SJSA1 (cell line): ENCODE measurements around the gene KIF5A. TPM values are rescaled to one million over a fixed set of nuclear protein-coding genes. Genes with fewer than 3 reads are reported as not detected.

Experiments
- DNase-seq, 2 experiments: peaks; one replicate each; pipeline ENCODE4 v3.0.0-alpha.2; 2015 to 2020; ENCODE audit warnings: low spot score in 2 of 2, low read depth in 1 of 2
- H3K27ac ChIP-seq: fragments of 250-450 bp; sonication (Bioruptor Pico); 2 replicates; pipeline ENCODE4 v1.5.1; 2020; ENCODE audit warnings: mild to moderate bottlenecking, moderate library complexity
- H3K27me3 ChIP-seq: fragments of 250-450 bp; sonication (Bioruptor Pico); replicated peaks from 2 replicates; pipeline ENCODE4 v1.5.1; 2020; ENCODE audit warnings: mild to moderate bottlenecking, moderate library complexity
- H3K36me3 ChIP-seq: fragments of 250-450 bp; sonication (Bioruptor Pico); 2 replicates; pipeline ENCODE4 v1.5.1; 2020; ENCODE audit warnings: mild to moderate bottlenecking
- H3K4me1 ChIP-seq: fragments of 250-450 bp; sonication (Bioruptor Pico); replicated peaks from 2 replicates; pipeline ENCODE4 v1.6.1; 2021; ENCODE audit warnings: mild to moderate bottlenecking
- H3K4me3 ChIP-seq: fragments of 250-450 bp; sonication (Bioruptor Pico); 2 replicates; pipeline ENCODE4 v1.5.1; 2020; ENCODE audit warnings: mild to moderate bottlenecking
- H3K9me3 ChIP-seq: fragments of 250-450 bp; sonication (Bioruptor Pico); replicated peaks from 2 replicates; pipeline ENCODE4 v1.5.1; 2020; ENCODE audit warnings: mild to moderate bottlenecking
- total RNA-seq: library from RNA; depleted of rRNA; stranded (reverse); fragments of >200 nt; shearing (Covaris generic); gene quantifications from 2 replicates; pipeline ENCODE4 v1.2.3, GENCODE V29; 2014

The KIF5A gene
- total RNA-seq, 1 experiment from 2014 or later: 2.1 TPM

- peak in 1 of 2 experiments; percentile 80 for DNase-seq
- H3K27ac ChIP-seq: no peak overlapping the region
- H3K4me3 ChIP-seq: no peak overlapping the region
- peaks cover 33% of the 10 kb centered on the region for H3K4me1 ChIP-seq
- 0 out of 2 replicates have a peak, but pooled peaks cover 4% of the 10 kb centered on the region for H3K9me3 ChIP-seq
- peaks cover 61% of the 10 kb centered on the region for H3K36me3 ChIP-seq
- 0 out of 2 replicates have a peak, but pooled peaks cover 2% of the 10 kb centered on the region for H3K27me3 ChIP-seq
Observed at GRCh38 chr12:57609101-57609780, 59.4 kb downstream of the KIF5A start.

GRCh38 chr12:57609781-57610553 lies 60.1 kb downstream of the KIF5A start:
- Histone ChIP-seq H3K9me3 (0 out of 2 replicates have a peak, but pooled peaks cover 3% of the 10 kb centered on the region), H3K4me1 (peaks cover 28% of the 10 kb centered on the region), H3K27ac (no peak overlapping the region), H3K36me3 (peaks cover 67% of the 10 kb centered on the region), H3K27me3 (0 out of 2 replicates have a peak, but pooled peaks cover 2% of the 10 kb centered on the region), H3K4me3 (no peak overlapping the region)
- DNase-seq: no peak

GRCh38 chr12:57610554-57611107 lies 60.8 kb downstream of the KIF5A start:
- peaks cover 67% of the 10 kb centered on the region for H3K36me3 ChIP-seq
- 0 out of 2 replicates have a peak, but pooled peaks cover 2% of the 10 kb centered on the region for H3K27me3 ChIP-seq
- peak in 1 of 2 experiments; percentile 78 for DNase-seq
- H3K4me1 ChIP-seq: peaks cover 21% of the 10 kb centered on the region
- peak overlapping the region; percentile 69 for H3K4me3 ChIP-seq
- H3K27ac ChIP-seq: peak overlapping the region; percentile 61
- H3K9me3 ChIP-seq: no peaks in the 10 kb centered on the region

- H3K4me1 ChIP-seq: peaks cover 19% of the 10 kb centered on the region
- 0 out of 2 replicates have a peak, but pooled peaks cover 2% of the 10 kb centered on the region for H3K27me3 ChIP-seq
- peak within 1 kb of the TSS; percentile 61 for H3K27ac ChIP-seq
- H3K4me3 ChIP-seq: peak within 1 kb of the TSS; percentile 69
- H3K36me3 ChIP-seq: peaks cover 67% of the 10 kb centered on the region
- DNase-seq: no peak
- no peaks in the 10 kb centered on the region for H3K9me3 ChIP-seq
Observed at GRCh38 chr12:57611108-57611826, 61.4 kb downstream of the KIF5A start, which contains the start of gene ARHGEF25. Gene ARHGEF25 (plus strand): TSS chr12:57611435. CDS start chr12:57611895, 460 bp downstream.

- Histone ChIP-seq H3K36me3 (peaks cover 65% of the 10 kb centered on the region), H3K4me3 (peak overlapping the region; percentile 69), H3K4me1 (peaks cover 21% of the 10 kb centered on the region), H3K27me3 (0 out of 2 replicates have a peak, but pooled peaks cover 2% of the 10 kb centered on the region), H3K27ac (no peak overlapping the region), H3K9me3 (no peaks in the 10 kb centered on the region)
- DNase-seq: peak in 1 of 2 experiments; percentile 83
Observed at GRCh38 chr12:57611827-57612710, 62.2 kb downstream of the KIF5A start.

- peaks cover 21% of the 10 kb centered on the region for H3K4me1 ChIP-seq
- peaks cover 58% of the 10 kb centered on the region for H3K36me3 ChIP-seq
- no peaks in the 10 kb centered on the region for H3K9me3 ChIP-seq
- H3K27me3 ChIP-seq: 0 out of 2 replicates have a peak, but pooled peaks cover 2% of the 10 kb centered on the region
- no peak overlapping the region for H3K27ac ChIP-seq
- no peak overlapping the region for H3K4me3 ChIP-seq
- DNase-seq: peak in 1 of 2 experiments; percentile 77
Observed at GRCh38 chr12:57612711-57613426, 63.0 kb downstream of the KIF5A start.

- Histone ChIP-seq H3K27me3 (0 out of 2 replicates have a peak, but pooled peaks cover 2% of the 10 kb centered on the region), H3K4me1 (peaks cover 21% of the 10 kb centered on the region), H3K9me3 (no peaks in the 10 kb centered on the region), H3K36me3 (peaks cover 51% of the 10 kb centered on the region), H3K27ac (no peak overlapping the region), H3K4me3 (no peak overlapping the region)
- DNase-seq: peak in 1 of 2 experiments; percentile 81
Observed at GRCh38 chr12:57613427-57614109, 63.7 kb downstream of the KIF5A start.

- Histone ChIP-seq H3K27ac (no peak overlapping the region), H3K9me3 (no peaks in the 10 kb centered on the region), H3K4me1 (peaks cover 21% of the 10 kb centered on the region), H3K4me3 (no peak overlapping the region), H3K27me3 (0 out of 2 replicates have a peak, but pooled peaks cover 2% of the 10 kb centered on the region), H3K36me3 (peaks cover 43% of the 10 kb centered on the region)
- DNase-seq: peak in 1 of 2 experiments; percentile 76
Observed at GRCh38 chr12:57614178-57614947, 64.5 kb downstream of the KIF5A start.

GRCh38 chr12:57614948-57615500 lies 65.2 kb downstream of the KIF5A start:
- Histone ChIP-seq H3K27me3 (peaks cover 3% of the 10 kb centered on the region), H3K9me3 (no peaks in the 10 kb centered on the region)
- no peak for DNase-seq

GRCh38 chr12:57615637-57616036 lies 65.8 kb downstream of the KIF5A start:
- Histone ChIP-seq H3K27ac (no peak overlapping the region), H3K36me3 (peaks cover 42% of the 10 kb centered on the region), H3K9me3 (peaks cover under 1% of the 10 kb centered on the region; the same call in 1 of the 2 replicates), H3K4me3 (no peak overlapping the region), H3K27me3 (peaks cover 9% of the 10 kb centered on the region), H3K4me1 (peaks cover 21% of the 10 kb centered on the region)
- DNase-seq: peak in 1 of 2 experiments; percentile 74

More at GRCh38 chr12:57614948-57615500, 65.2 kb downstream of the KIF5A start:
- H3K4me3 ChIP-seq: no peak overlapping the region
- no peak overlapping the region for H3K27ac ChIP-seq
- H3K36me3 ChIP-seq: peaks cover 42% of the 10 kb centered on the region
- H3K4me1 ChIP-seq: peaks cover 21% of the 10 kb centered on the region
